ENCODE measurements around the gene CDRT4. TPM values are rescaled to one million over a fixed set of nuclear protein-coding genes. Genes with fewer than 3 reads are reported as not detected.
A peak's percentile ranks its signal among the peaks of the same experiment; 100 is the strongest.

CDRT4 gene
- total RNA-seq, 2 donors from 2014 or later, result 4.5 TPM

DNA sequence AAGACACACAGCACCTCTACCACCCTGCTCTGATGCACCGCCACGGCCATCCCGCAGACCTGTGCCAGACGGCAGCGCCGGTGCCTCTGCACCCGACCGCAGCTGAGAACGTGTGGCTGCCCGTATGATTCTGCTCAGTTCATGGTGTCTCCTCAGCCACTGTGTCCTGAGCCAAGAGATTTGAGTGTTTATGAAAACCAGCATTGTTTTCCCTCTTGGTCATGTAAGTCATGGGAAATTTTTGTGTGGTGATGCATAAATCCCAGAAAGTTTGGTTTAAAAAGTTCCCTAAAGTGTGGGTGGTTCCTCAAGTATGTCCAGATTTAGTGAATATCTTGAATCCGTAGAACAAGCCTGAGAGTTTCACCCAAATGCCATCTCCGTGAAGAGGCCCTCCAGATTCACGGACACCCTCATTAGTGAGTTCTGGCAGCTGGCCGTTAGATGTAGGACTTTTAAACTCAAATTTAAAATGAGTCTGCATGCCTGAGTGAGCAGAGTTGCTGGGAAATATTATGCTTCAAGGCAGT is 57.6 kb downstream of the CDRT4 start:
- DNase-seq (ENCODE audit: low spot score), result no peak
- intact Hi-C loops (cut with DNase I), result loop anchor here in 1 of 2 donors (10.0 kb wide), 1 partner anchor 95 kb away; no protein-coding TSS in a partner anchor

DNA sequence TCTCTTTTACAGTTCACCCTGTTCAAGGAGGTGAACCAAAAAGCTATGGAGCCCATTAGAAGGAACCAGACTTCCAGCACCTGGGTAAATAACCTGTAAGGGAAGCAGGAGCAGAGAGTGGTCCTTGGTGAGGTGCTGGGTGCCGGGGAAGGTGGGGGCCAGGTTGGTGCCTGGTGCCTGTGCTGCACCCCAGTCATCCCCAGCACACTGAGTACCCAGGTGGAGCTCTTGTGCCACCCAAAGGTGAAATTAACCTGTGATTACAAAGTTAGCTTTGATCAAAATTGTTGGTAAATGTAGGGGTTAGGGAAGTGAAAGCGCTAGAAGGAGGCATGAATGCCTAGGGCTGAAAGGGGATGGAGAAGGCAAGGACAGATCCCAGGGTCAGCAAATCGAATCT is 58.6 kb downstream of the CDRT4 start:
- DNase-seq (ENCODE audit: low spot score), result no peak
- intact Hi-C loops (cut with DNase I), result no loop called here

DNA sequence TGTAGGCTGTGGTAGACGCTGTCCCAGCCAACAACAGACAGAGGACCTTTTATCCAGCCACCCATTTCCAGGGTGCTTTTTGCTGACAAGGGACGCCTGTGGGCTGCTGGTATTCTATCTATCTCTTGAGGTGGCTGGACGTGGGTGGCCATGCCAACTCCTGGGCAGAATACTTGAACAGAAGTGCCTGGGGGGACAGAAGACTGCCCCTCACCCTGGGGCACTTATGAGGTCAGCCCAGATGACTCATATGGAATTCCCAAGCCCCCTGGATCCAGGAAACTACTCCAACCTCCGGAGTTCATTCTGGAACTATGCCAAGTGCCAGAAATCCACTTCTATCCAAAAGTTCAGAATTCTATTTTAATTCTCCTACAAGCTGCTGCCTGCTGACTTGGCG is 61.3 kb downstream of the CDRT4 start:
- no peak for DNase-seq (ENCODE audit: low spot score)
- intact Hi-C loops (cut with DNase I), result no loop called here

DNA sequence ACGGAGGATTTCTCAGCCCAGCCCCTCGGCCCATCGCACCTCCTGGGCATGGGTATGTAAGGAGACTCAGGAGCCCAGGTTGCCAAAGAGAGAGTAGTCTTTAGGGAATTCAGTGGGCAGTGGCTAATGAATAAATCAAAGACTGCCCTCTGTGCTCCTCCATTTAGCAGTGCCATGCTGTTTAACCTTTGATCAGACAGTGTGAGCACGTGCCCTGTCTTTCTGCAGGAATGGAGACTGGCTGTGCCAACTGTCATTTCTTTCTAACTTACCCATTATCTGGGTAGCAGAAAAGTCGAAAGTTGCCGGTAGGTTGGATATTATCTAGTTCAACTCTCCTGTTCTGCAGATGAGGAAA is 62.4 kb downstream of the CDRT4 start:
- DNase-seq (ENCODE audit: low spot score), result no peak
- intact Hi-C loops (cut with DNase I), result no loop called here

DNA sequence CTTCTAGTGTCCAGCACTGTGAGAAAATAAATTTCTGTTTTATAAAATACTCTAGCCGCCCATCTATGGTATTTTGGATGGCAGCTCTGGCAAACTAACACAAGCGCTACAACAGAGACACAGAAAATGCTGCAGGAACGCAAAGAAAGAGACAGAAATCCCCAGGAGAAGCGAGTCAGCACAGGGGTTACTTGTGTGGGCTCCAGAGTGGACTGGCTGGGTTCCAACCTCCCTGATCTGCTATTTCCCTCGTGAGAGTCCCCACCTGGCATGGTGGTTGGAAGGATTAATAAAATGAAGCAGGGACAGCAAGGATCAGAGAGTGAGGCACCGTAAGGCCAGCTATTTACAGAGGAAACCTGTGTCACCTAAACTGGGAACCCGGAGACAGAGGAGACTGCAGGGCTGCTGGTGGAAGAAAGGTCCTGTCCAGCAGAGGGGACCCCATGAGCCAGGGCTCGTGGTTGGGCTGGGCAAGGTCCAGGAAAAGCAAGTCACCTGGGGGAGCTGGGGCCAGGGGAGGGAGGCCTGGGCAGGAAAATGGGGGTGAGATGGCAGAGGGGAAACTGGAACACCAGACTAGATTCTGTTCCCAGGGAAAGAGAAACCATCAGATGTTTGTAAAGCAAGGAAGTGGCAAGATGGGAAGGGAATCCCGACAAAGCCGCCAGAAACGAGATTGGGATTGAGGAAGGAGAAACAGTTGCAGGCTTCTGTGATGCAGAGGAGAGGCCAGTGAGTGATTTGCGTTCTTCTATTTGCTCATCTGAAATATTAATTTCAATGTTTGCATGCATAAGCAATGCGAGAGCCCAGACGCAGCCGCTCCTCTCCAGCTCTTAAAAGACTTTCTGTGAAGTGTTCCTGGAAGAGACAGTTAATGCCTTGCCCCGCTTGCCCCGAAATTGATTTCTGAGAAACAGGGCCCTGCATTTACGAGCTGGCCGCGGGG is 63.0 kb downstream of the CDRT4 start:
- no peak for DNase-seq (ENCODE audit: low spot score)
- intact Hi-C loops (cut with DNase I), result no loop called here

DNA sequence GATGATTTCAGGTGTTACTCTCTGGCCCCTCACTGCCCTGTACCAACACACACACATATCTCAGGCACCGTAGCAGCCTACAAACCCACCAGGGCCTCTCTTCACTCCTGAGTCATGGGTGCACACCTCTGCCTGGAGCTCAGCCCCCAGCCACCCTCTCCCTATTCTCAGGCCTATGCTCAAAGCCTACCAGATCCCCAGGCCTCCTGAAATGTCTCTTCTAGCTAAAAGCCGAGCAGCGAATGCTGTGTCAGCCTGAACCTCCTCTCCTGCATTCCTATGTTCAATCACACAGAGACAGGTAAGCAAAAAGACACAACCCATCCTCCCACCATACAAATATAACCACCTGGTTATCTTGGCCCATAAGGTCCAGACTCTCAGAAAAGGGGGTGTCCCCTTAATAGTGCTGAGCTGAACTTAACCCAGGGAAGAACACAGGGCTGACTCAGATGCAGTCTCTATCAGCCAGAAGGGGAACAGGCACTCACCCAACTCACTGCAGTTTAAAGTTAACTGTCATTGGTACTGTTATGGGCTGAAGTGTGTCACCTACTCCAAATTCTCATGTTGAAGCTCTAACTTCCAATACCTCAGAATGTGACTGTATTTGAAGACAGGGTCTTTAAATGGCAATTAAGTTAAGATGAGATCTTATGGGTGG is 64.0 kb downstream of the CDRT4 start:
- intact Hi-C loops (cut with DNase I), result no loop called here
- no peak for DNase-seq (ENCODE audit: low spot score)

DNA sequence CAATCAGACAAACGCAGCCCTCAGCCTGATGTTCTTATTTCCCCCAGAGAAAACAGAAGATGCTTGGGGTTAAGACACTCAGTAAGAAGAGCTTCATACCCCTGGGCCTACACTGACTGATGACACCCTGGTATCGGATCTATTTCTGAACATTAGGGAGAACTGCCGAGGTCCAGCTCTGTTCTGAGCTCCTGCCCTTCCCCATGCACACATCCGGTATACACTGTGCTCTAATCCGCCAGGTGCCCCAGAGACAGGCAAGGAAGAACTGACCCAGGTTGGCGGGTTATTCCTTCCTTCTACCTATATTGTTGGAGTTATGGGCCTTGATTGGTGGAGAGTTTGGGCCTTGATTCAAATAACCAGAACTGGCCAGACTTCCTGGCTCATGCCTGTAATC is 68.0 kb downstream of the CDRT4 start:
- no peak for DNase-seq (ENCODE audit: low spot score)
- intact Hi-C loops (cut with DNase I), result loop anchor here in 1 of 2 donors (10.0 kb wide), 1 partner anchor 135 kb away; the partner anchor contains the start of gene PMP22

DNA sequence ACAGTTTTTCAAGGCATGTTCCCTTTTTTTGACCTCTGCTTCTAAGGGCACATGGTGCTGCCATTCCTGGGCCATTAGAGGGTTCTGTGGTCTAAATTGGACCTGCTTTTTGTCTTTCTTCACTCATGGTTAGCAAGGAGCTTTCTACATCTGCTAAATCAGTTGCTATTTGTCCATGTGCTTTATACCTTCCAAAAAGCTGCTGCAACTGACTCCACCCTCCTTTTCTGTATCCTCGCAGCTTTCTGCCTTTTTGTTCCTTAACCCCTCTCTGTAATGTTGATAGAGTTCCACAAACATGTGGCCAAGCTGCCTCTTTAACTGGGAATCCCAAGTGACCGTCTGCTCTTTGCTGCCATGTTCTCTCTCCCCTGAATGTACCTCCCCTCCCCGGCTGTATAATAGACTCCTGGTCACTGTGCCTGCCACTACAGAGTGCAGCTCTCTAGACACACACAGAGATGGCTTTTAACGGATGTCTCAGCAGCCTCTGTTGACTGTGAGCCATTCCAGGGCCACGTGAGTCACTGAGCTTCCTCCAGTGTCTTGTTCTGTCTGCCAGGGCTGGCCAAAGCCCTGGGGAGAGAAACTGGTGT is 68.6 kb downstream of the CDRT4 start:
- intact Hi-C loops (cut with DNase I), result loop anchor here in 1 of 2 donors (10.0 kb wide), 1 partner anchor 134 kb away; the partner anchor contains the start of gene PMP22
- peak; percentile 86 for DNase-seq (ENCODE audit: low spot score)

DNA sequence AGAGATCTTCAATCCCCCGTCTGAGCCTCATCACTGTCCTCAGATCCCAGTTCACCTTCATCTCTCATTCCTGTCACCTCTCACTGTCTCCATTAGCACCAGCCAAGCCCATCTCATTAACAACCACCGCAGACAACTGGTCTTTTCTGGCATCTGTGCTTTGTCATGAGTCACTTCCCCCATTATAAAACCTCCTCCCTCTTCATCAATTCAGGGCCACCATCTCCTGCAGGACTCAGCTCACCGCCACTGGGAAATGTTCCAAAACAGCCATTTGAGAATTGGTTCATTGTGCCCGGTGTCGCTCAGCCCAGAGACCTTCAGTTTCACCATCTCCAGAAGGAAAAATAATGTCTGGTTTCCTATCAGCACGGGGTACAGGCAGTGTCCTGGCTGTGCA is 69.1 kb downstream of the CDRT4 start:
- intact Hi-C loops (cut with DNase I), result loop anchor here in 1 of 2 donors (10.0 kb wide), 1 partner anchor 133 kb away; the partner anchor contains the start of gene PMP22
- no peak for DNase-seq (ENCODE audit: low spot score)

DNA sequence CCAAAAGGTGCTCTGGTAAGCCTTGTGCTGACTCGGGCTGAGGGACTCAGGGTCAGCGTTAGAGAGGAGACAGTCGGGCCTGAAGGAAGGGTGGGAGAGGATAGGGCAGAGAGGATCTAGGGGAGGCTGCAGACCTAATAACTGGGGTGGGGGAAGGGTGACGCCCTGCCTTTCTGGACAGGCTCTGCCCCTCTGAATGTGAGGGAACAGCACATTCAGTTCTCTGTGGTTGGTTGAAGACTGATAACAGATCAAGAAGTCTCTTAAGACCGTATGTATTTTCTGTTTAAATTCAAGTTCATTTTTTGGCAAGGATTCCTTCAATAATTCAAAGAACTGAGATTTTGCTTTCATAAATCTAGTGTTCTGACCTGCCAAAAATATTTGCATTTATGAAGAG is 69.8 kb downstream of the CDRT4 start:
- DNase-seq (ENCODE audit: low spot score), result no peak
- intact Hi-C loops (cut with DNase I), result loop anchor here in 1 of 2 donors (10.0 kb wide), 1 partner anchor 133 kb away; the partner anchor contains the start of gene PMP22

DNA sequence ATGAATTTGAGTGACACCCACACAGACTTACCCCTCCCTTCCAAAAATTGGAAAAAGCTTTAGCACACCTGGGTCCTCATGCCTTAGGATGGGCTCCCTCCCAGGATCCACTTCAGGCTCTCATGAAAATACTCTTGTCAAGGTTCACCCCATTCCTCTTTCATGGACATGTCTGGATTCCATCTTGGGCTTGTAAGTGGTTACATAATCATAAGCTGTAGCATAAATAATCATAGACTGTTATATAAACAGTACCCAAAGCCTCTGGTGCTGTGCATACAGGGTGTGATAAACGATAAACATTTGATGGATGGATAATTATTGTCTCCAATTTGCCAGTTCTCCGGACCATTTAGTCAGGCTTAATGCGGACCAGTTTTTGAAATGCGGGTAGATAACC is 72.3 kb downstream of the CDRT4 start:
- DNase-seq (ENCODE audit: low spot score), result no peak
- intact Hi-C loops (cut with DNase I), result loop anchor here in 1 of 2 donors (10.0 kb wide), 1 partner anchor 130 kb away; the partner anchor contains the start of gene PMP22

DNA sequence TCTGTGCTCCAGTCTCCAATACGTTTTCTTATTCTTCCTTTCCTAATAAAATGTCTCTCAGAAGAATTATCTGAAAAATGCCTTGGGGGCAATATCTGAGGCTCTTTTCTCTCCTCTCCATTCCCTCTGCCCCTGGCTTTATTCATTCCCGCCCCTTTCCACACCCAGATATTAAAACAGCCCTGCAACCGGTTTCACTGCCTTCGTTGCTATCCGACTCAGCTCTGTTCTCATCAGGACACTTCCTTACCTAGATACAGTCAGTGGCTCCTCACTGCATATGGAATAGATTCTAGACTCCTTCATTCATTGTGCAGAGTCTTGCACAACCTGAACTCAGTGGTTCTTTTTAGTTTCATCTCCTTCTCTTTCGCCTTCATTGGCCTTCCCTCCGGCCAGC is 74.0 kb downstream of the CDRT4 start:
- intact Hi-C loops (cut with DNase I), result loop anchor here in 1 of 2 donors (10.0 kb wide), 1 partner anchor 129 kb away; the partner anchor contains the start of gene PMP22

DNA sequence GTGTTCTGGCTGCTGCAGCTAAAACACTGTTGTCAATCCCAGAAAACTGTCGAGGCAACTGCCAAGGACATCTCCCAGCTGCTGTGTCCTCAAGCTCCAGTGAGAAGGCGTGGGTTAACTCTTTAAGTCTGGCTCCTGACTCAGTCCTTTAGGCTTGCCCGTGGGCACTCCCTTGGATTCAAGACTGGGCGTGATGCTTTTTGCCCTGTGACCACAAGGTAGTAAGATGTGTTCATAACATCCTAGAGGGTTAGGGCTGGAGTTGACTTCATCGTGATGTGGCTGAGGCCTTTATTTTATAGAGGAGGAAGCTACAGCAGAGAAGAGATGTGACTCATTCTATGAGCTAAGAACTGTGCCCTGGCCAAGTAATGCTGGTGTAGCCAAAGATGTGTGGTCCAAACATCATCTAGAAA is 75.1 kb downstream of the CDRT4 start:
- intact Hi-C loops (cut with DNase I), result loop anchor here in 1 of 2 donors (10.0 kb wide), 1 partner anchor 128 kb away; the partner anchor contains the start of gene PMP22
- DNase-seq (ENCODE audit: low spot score), result no peak

More for the DNA sequence above, 74.0 kb downstream of the CDRT4 start:
- no peak for DNase-seq (ENCODE audit: low spot score)

DNA sequence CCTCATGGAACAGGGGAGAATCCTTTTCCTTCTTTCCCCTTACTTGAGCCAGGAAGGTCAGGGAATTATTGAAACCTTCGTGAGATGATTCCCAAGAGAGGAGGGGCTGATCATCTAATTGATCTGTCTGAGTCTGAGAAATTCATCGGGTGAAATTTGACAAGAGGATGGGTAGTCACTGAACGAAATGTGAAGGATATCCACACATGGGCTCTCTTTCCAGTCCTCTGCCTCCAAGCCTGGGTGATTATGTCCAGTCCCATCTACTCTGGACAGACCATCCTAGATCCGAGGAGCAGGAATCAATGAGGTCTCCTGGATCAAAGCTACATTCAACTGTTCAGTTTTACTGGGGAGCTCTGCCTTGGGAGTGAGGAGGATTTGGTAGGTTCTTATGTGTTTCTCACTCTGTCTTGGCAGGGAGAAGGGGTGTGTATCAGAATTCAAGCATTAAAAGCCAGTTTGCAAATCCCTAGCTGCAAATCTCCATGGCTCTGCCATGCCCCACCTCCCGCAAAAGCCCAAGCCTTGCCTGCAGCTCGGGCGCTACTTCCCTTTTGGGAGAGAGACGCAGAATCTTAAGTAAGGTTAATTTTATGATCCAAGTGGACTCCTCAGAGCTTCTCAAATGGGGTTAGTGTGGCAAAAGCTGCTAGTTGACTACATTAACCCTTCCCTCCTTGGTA is 78.9 kb downstream of the CDRT4 start:
- DNase-seq (ENCODE audit: low spot score), result no peak
- intact Hi-C loops (cut with DNase I), result no loop called here

DNA sequence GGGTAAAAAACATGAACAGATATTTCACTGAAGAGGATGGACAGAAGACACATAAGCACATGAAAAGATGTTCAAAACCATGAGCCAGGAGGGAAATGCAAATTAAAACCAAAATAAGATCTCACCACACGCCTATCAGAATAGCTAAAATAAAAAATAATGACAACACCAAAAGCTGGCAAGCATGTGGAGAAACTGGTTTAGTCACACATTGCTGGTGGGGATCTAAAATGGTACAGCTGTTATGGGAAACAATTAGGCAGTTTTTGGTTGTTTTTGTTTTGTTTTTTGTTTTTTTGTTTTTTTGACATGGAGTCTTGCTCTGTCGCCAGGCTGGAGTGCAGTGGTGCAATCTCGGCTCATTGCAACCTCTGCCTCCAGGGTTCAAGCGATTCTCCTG is 81.3 kb downstream of the CDRT4 start:
- intact Hi-C loops (cut with DNase I), result no loop called here
- DNase-seq (ENCODE audit: low spot score), result no peak
